HepG2 (cell line): ENCODE measurements around the gene EEA1. TPM values are rescaled to one million over a fixed set of nuclear protein-coding genes. Genes with fewer than 3 reads are reported as not detected.

Experiments used
- ATAC-seq: fragments of 200-7000 bp; cut with Tn5 transposase; 3 replicates; pipeline ENCODE4 v1.9.1; 2020; ENCODE audit warnings: mild to moderate bottlenecking, moderate library complexity
- BruUV-seq: library from RNA; stranded (reverse); fragments of 400-500 nt; replicated peaks from 2 replicates; lab custom pipeline; 2021; lab: Mats Ljungman, UMichigan
- CTCF ChIA-PET: fragments of 300-600 bp; formaldehyde crosslinking; extraction: SDS; loops from one replicate; lab custom pipeline; 2021; ENCODE audit warnings: low total read pairs, inconsistent platforms, low intra/inter-chr PET ratio; lab: Yijun Ruan, JAX
- POLR2A ChIA-PET: fragments of 350-600 bp; sonication (Branson Sonifier 250); formaldehyde crosslinking; loops from one replicate; lab custom pipeline; 2020; ENCODE audit warnings: antibody characterized with exemption, inconsistent platforms; lab: Yijun Ruan, JAX
- DNase-seq: peaks from one replicate; pipeline ENCODE4 v3.0.0-alpha.2; 2015; ENCODE audit warnings: low spot score
- FAIRE-seq: peaks from 3 replicates; lab custom pipeline; 2011; peaks lifted over from hg19 to GRCh38; lab: Jason Lieb, UNC
- H2AFZ ChIP-seq: one replicate; pipeline ENCODE4 v1.6.1; 2011; ENCODE audit warnings: low read length, inconsistent platforms
- H3K27ac ChIP-seq: fragments of 300-600 bp; 3 replicates; pipeline ENCODE4 v1.8.0; 2011; ENCODE audit warnings: mixed run types, mild to moderate bottlenecking, mixed read lengths, low read length, inconsistent platforms; ENCODE audit not compliant: insufficient read depth; ENCODE audit errors: extremely low read length
- H3K27me3 ChIP-seq, 2 experiments: fragments of 200-600 bp in 1 of 2; 2 replicates in 1 of 2; 3 replicates in 1 of 2; pipeline versions ENCODE4 v1.6.0 to v1.8.0; 2011; ENCODE audit warnings: low read length in 2 of 2, mild to moderate bottlenecking in 2 of 2, moderate library complexity in 2 of 2, inconsistent platforms in 1 of 2; ENCODE audit not compliant: insufficient read depth in 2 of 2, control insufficient read depth in 1 of 2
- H3K36me3 ChIP-seq, 2 experiments: fragments of 200-600 bp in 1 of 2; replicated peaks in 1 of 2; 2 replicates in 1 of 2; 3 replicates in 1 of 2; pipeline versions ENCODE4 v1.5.1 to v1.8.0; 2011; ENCODE audit warnings: low read length in 2 of 2, inconsistent platforms in 1 of 2; ENCODE audit not compliant: insufficient read depth in 2 of 2, control insufficient read depth in 1 of 2
- H3K4me1 ChIP-seq: 2 replicates; pipeline ENCODE4 v1.5.1; 2012; ENCODE audit warnings: low read length, inconsistent platforms; ENCODE audit not compliant: insufficient read depth
- H3K4me2 ChIP-seq: 2 replicates; pipeline ENCODE4 v1.6.0; 2011; ENCODE audit warnings: low read depth, low read length, inconsistent platforms
- H3K4me3 ChIP-seq, 3 experiments: fragments of 200-600 bp in 1 of 3; sonication (generic), shearing (Covaris generic) in 1 of 3; replicated peaks in 1 of 3; 2 replicates each; pipeline ENCODE4 v1.5.1; 2011 to 2016; ENCODE audit warnings: low read length in 3 of 3, inconsistent platforms in 2 of 3, low read depth in 2 of 3, mild to moderate bottlenecking in 2 of 3, control low read depth in 1 of 3, mixed read lengths in 1 of 3; ENCODE audit not compliant: insufficient read depth in 1 of 3
- H3K79me2 ChIP-seq: one replicate; pipeline ENCODE4 v1.6.1; 2011; ENCODE audit warnings: low read length, inconsistent platforms; ENCODE audit not compliant: insufficient read depth
- H3K9ac ChIP-seq: 2 replicates; pipeline ENCODE4 v1.6.0; 2011; ENCODE audit warnings: mild to moderate bottlenecking, low read depth, low read length, inconsistent platforms; ENCODE audit not compliant: insufficient read depth
- H3K9me3 ChIP-seq: 2 replicates; pipeline ENCODE4 v1.5.1; 2012; ENCODE audit warnings: mild to moderate bottlenecking, low read length
- H4K20me1 ChIP-seq: 2 replicates; pipeline ENCODE4 v1.6.0; 2011; ENCODE audit warnings: inconsistent platforms, mild to moderate bottlenecking, low read length, moderate library complexity; ENCODE audit not compliant: insufficient read depth
- EEA1 ChIP-seq: sonication (generic); formaldehyde crosslinking; IDR thresholded peaks from 2 replicates; pipeline ENCODE4 v1.5.1; 2020; ENCODE audit warnings: mild to moderate bottlenecking, missing genetic modification reagents, borderline replicate concordance
- FOXM1 ChIP-seq: sonication (generic); formaldehyde crosslinking; IDR thresholded peaks from 2 replicates; pipeline ENCODE4 v1.5.0; 2020; ENCODE audit warnings: missing genetic modification reagents
- HNRNPL ChIP-seq: fragments of 200-400 bp; formaldehyde crosslinking; IDR thresholded peaks from 2 replicates; pipeline ENCODE4 v1.6.1; 2017; ENCODE audit warnings: mild to moderate bottlenecking, low read depth, low read length
- MXI1 ChIP-seq: IDR thresholded peaks from 3 replicates; pipeline ENCODE4 v1.6.1; 2012; ENCODE audit warnings: low read depth, low read length, inconsistent platforms, borderline replicate concordance
- PHF20 ChIP-seq: sonication (generic); formaldehyde crosslinking; IDR thresholded peaks from 2 replicates; pipeline ENCODE4 v1.5.0; 2020; ENCODE audit warnings: mild to moderate bottlenecking, missing genetic modification reagents
- REL ChIP-seq: sonication (generic); formaldehyde crosslinking; conservative IDR thresholded peaks from 2 replicates; pipeline ENCODE4 v1.8.0; 2022; ENCODE audit warnings: mild to moderate bottlenecking, missing genetic modification reagents, moderate library complexity
- ZBTB8A ChIP-seq: sonication (generic); formaldehyde crosslinking; IDR thresholded peaks from 2 replicates; pipeline ENCODE4 v1.4.0; 2020; ENCODE audit warnings: mild to moderate bottlenecking, low read depth, missing genetic modification reagents, borderline replicate concordance
- ZNF451 ChIP-seq: sonication (generic); formaldehyde crosslinking; IDR thresholded peaks from 2 replicates; pipeline ENCODE4 v1.5.0; 2020; ENCODE audit warnings: mild to moderate bottlenecking, missing genetic modification reagents
- ZNF550 ChIP-seq: sonication (generic); formaldehyde crosslinking; IDR thresholded peaks from 2 replicates; pipeline ENCODE4 v1.4.0; 2020; ENCODE audit warnings: mild to moderate bottlenecking, missing genetic modification reagents, borderline replicate concordance
- ZNF572 ChIP-seq: sonication (generic); formaldehyde crosslinking; IDR thresholded peaks from 2 replicates; pipeline ENCODE4 v1.5.1; 2020; ENCODE audit warnings: mild to moderate bottlenecking, missing genetic modification reagents
- ZNF629 ChIP-seq: sonication (generic); formaldehyde crosslinking; conservative IDR thresholded peaks from 2 replicates; pipeline ENCODE4 v1.5.0; 2020; ENCODE audit warnings: missing genetic modification reagents
- ZNF891 ChIP-seq: sonication (generic); formaldehyde crosslinking; IDR thresholded peaks from 2 replicates; pipeline ENCODE4 v1.5.0; 2020; ENCODE audit warnings: mild to moderate bottlenecking, missing genetic modification reagents
- WGBS: methylation state at CpG from one replicate; pipeline ENCODE4 v1.1.6; 2017; ENCODE audit warnings: low lambda C conversion rate; 5-methylcytosine and 5-hydroxymethylcytosine counted together
- in situ Hi-C: cut with HindIII; loops from 2 replicates; pipeline ENCODE4 v1.10.0; 2017; ENCODE audit warnings: low pct_unique_long_range_greater_than_20kb; ENCODE audit not compliant: extremely low pct_ligation_motif_present
- intact Hi-C: fragments of 100-400 bp; cut with micrococcal nuclease; formaldehyde crosslinking; loops from one replicate; pipeline ENCODE4 v1.10.0; 2022; ENCODE audit not compliant: unreplicated experiment
- polyA plus RNA-seq, 8 experiments: library from polyadenylated mRNA; depleted of rRNA in 3 of 8; stranded (reverse) in 7 of 8; unstranded in 1 of 8; fragments of >200 nt; fragmentation: Illumina TruSeq in 4 of 8; extraction: Trizol in 4 of 8; gene quantifications; 2 replicates each; pipeline versions ENCODE4 v1.2.1 to v1.2.3, GENCODE V29; 2011 to 2016; ENCODE audit warnings: low read depth in 4 of 8, missing spikeins in 1 of 8, mixed read lengths in 1 of 8; ENCODE audit not compliant: insufficient read depth in 1 of 8
- total RNA-seq, 5 experiments: library from RNA; depleted of rRNA; stranded (reverse); fragments of >200 nt; fragmentation: Illumina TruSeq; extraction: Trizol; gene quantifications; 2 replicates each; pipeline ENCODE4 v1.2.3, GENCODE V29; 2016; ENCODE audit warnings: low read depth in 1 of 5
- TF ChIP-seq, protein P1 (sequence below): sonication (generic); formaldehyde crosslinking; IDR thresholded peaks from 2 replicates; pipeline ENCODE4 v1.5.1; 2020; ENCODE audit warnings: missing genetic modification reagents, mild to moderate bottlenecking, borderline replicate concordance
- TF ChIP-seq, protein P2 (sequence below): sonication (generic); formaldehyde crosslinking; IDR thresholded peaks from 2 replicates; pipeline ENCODE4 v1.4.0; 2020; ENCODE audit warnings: missing genetic modification reagents
- TF ChIP-seq, protein P3 (sequence below): sonication (generic); formaldehyde crosslinking; IDR thresholded peaks from 2 replicates; pipeline ENCODE4 v1.4.0; 2020; ENCODE audit warnings: missing genetic modification reagents

EEA1 gene
- total and polyA plus RNA-seq, 2 of the 13 experiments (the other 11 are each of a cell fraction or from before 2014, with no cell fraction given), result 5.0 to 19.3 TPM

DNA sequence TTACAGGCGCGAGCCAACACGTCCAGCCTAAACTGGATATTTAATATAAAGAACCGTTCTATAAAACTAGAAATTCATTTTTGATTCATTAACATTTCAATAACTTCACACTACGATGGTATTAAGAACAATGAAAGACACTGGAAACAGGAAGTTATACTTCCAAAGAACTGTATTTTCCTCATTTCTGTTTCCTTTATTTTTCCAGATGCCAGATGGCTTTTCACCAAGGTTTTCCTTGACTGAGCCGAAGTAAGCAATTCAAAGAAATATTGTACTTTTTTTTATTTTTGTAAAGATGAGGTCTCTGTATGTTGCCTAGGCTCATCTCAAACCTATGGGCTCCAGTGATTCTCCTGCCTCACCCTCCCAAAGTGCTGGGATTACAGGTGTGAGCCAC, 28.2 kb downstream of the EEA1 start:
- Histone ChIP-seq H3K4me1 (peaks cover 25% of the 10 kb centered on the region), H3K27me3 (no peaks in the 10 kb centered on the region; a peak in 1 of 5 replicates), H3K4me2 (no peak overlapping the region), H3K27ac (no peak overlapping the region), H2AFZ (no peak overlapping the region), H3K9ac (no peak overlapping the region), H3K9me3 (no peaks in the 10 kb centered on the region), H3K36me3 (no peaks in the 10 kb centered on the region), H3K79me2 (peaks cover 59% of the 10 kb centered on the region), H3K4me3 (no peak overlapping the region), H4K20me1 (no peaks in the 10 kb centered on the region)
- ChIA-PET CTCF (no interaction called here), POLR2A (interaction anchor here (2.7 kb wide), 1 partner anchor 26 kb away, joined by 12 read pairs; no protein-coding TSS in a partner anchor)
- intact Hi-C loops, result no loop called here
- WGBS, result 98% methylated on average over 6 of the region's 6 CpGs
- in situ Hi-C loops, result no loop called here
- FAIRE-seq (no peak), ATAC-seq (no peak), DNase-seq (no peak)
- TF ChIP-seq ZNF550 (no peak), ZNF891 (CRISPR knock-in tag) (no peak)
- no TSS peak for BruUV-seq

DNA sequence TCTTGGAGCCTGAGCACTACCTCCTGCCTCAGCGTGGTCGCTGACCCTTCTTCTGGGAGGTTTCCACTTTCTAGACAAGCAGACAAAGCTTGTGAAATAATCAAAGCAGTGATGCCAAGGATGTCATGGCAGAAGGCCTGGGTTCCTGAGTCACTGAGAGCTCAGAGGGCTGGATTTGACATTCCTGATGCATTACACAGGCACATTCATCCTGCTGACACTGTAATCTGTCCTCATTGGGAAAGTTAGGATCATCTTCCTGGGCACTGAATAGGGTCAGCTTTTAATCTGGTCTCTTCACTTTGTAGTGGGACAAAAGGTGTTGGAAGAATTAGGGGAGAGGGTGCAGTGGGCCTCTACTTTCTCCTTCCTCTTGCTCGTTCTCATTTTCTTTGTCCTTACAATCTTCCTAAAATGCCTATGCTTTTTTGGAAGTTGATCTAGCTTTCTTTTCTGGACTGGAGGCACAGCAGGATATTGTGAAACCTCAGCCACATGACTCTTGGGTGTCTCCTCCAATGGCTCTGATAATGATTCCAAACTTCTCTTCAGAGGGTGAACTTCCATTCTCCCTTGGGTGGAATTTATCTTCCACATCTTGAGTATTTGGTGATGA, 29.6 kb downstream of the EEA1 start:
- Histone ChIP-seq H3K9ac (0 out of 2 replicates have a peak overlapping the region, but pooled peaks have one; percentile 12), H4K20me1 (no peaks in the 10 kb centered on the region), H3K4me3 (peak overlapping the region in 1 of 3 experiments; percentile 11; a peak in 1 of 6 replicates), H3K27ac (peak overlapping the region; percentile 48), H3K9me3 (no peaks in the 10 kb centered on the region), H3K4me2 (peak overlapping the region; percentile 46), H3K36me3 (no peaks in the 10 kb centered on the region; a peak in 1 of 5 replicates), H3K4me1 (peaks cover 25% of the 10 kb centered on the region), H3K79me2 (peaks cover 50% of the 10 kb centered on the region), H3K27me3 (no peaks in the 10 kb centered on the region; a peak in 1 of 5 replicates), H2AFZ (no peak overlapping the region)
- peak; percentile 56 for FAIRE-seq
- peak; percentile 85 for DNase-seq
- in situ Hi-C loops, result no loop called here
- POLR2A ChIA-PET, result interaction anchor here (0.9 to 2.7 kb wide), 6 partner anchors 13 to 72 kb away, joined by 3 to 20 read pairs (median 4); partner anchors contain the start of gene EEA1
- peak; percentile 97 for ATAC-seq
- intact Hi-C loops, result no loop called here
- no TSS peak for BruUV-seq
- CTCF ChIA-PET, result no interaction called here
- WGBS, result 30% methylated on average over 3 of the region's 3 CpGs
- TF ChIP-seq FOXM1 (CRISPR knock-in tag), result no peak
- TF ChIP-seq, protein P1, sequence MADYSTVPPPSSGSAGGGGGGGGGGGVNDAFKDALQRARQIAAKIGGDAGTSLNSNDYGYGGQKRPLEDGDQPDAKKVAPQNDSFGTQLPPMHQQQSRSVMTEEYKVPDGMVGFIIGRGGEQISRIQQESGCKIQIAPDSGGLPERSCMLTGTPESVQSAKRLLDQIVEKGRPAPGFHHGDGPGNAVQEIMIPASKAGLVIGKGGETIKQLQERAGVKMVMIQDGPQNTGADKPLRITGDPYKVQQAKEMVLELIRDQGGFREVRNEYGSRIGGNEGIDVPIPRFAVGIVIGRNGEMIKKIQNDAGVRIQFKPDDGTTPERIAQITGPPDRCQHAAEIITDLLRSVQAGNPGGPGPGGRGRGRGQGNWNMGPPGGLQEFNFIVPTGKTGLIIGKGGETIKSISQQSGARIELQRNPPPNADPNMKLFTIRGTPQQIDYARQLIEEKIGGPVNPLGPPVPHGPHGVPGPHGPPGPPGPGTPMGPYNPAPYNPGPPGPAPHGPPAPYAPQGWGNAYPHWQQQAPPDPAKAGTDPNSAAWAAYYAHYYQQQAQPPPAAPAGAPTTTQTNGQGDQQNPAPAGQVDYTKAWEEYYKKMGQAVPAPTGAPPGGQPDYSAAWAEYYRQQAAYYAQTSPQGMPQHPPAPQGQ (CRISPR knock-in tag), result no peak
- TF ChIP-seq, protein P2, sequence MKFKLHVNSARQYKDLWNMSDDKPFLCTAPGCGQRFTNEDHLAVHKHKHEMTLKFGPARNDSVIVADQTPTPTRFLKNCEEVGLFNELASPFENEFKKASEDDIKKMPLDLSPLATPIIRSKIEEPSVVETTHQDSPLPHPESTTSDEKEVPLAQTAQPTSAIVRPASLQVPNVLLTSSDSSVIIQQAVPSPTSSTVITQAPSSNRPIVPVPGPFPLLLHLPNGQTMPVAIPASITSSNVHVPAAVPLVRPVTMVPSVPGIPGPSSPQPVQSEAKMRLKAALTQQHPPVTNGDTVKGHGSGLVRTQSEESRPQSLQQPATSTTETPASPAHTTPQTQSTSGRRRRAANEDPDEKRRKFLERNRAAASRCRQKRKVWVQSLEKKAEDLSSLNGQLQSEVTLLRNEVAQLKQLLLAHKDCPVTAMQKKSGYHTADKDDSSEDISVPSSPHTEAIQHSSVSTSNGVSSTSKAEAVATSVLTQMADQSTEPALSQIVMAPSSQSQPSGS (CRISPR knock-in tag), result 0 out of 2 replicates have a peak, but pooled peaks have one; percentile 35
- TF ChIP-seq REL (CRISPR knock-in tag), result no peak
- TF ChIP-seq EEA1 (CRISPR knock-in tag), result no peak
- no peak for TF ChIP-seq ZNF451
- no peak for TF ChIP-seq MXI1
- TF ChIP-seq, protein P3, sequence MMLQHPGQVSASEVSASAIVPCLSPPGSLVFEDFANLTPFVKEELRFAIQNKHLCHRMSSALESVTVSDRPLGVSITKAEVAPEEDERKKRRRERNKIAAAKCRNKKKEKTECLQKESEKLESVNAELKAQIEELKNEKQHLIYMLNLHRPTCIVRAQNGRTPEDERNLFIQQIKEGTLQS (CRISPR knock-in tag), result peak; percentile 53; the same call in 1 of the 2 replicates
- no peak for TF ChIP-seq PHF20 (CRISPR knock-in tag)
- TF ChIP-seq HNRNPL, result no peak
- TF ChIP-seq ZBTB8A (CRISPR knock-in tag), result no peak
- TF ChIP-seq ZNF572 (CRISPR knock-in tag), result no peak
- no peak for TF ChIP-seq ZNF629
